GM19035 (cell line): ENCODE data around the gene PLA1A.
A peak's percentile ranks its signal among the peaks of the same experiment; 100 is the strongest.

Source experiments
- ATAC-seq: cut with Tn5 transposase; IDR thresholded peaks from one replicate; pipeline ENCODE4 v1.9.1; 2021; ENCODE audit not compliant: unreplicated experiment

The PLA1A gene

GRCh38 chr3:119604878-119605277 is 7.2 kb downstream of the PLA1A start:
- no peak for ATAC-seq

GRCh38 chr3:119608405-119609000 is 10.8 kb downstream of the PLA1A start:
- ATAC-seq = no peak

GRCh38 chr3:119609301-119609700 is 11.6 kb downstream of the PLA1A start:
- no peak for ATAC-seq

GRCh38 chr3:119611664-119612063 is 14.0 kb downstream of the PLA1A start:
- ATAC-seq = no peak

- peak; percentile 66 for ATAC-seq
These were observed 15.5 kb downstream of the PLA1A start for GRCh38 chr3:119613201-119613600.

- no peak for ATAC-seq
These were observed 16.2 kb downstream of the PLA1A start for GRCh38 chr3:119613872-119614271.

- no peak for ATAC-seq
These were observed 18.4 kb downstream of the PLA1A start for GRCh38 chr3:119616056-119616455.

- no peak for ATAC-seq
These were observed 21.4 kb downstream of the PLA1A start for GRCh38 chr3:119619094-119619493.

- no peak for ATAC-seq
These were observed 23.2 kb downstream of the PLA1A start for GRCh38 chr3:119620899-119621298.

- no peak for ATAC-seq
These were observed 26.5 kb downstream of the PLA1A start for GRCh38 chr3:119624002-119624720.

GRCh38 chr3:119625451-119626153 is 27.9 kb downstream of the PLA1A start:
- ATAC-seq = no peak

- no peak for ATAC-seq
These were observed 28.5 kb downstream of the PLA1A start for GRCh38 chr3:119626196-119626595.

- ATAC-seq = no peak
These were observed 29.8 kb downstream of the PLA1A start for GRCh38 chr3:119627461-119627860.

GRCh38 chr3:119628390-119628789 is 30.7 kb downstream of the PLA1A start:
- ATAC-seq = peak; percentile 62

- ATAC-seq = peak; percentile 35
These were observed 31.2 kb downstream of the PLA1A start for GRCh38 chr3:119628816-119629445.

GRCh38 chr3:119630128-119630879 is 32.6 kb downstream of the PLA1A start:
- no peak for ATAC-seq

- no peak for ATAC-seq
These were observed 33.2 kb downstream of the PLA1A start for GRCh38 chr3:119630880-119631329.

GRCh38 chr3:119631516-119631915 is 33.8 kb downstream of the PLA1A start:
- no peak for ATAC-seq

GRCh38 chr3:119632216-119632615 is 34.5 kb downstream of the PLA1A start:
- ATAC-seq = no peak

GRCh38 chr3:119632829-119633228 is 35.1 kb downstream of the PLA1A start:
- no peak for ATAC-seq

GRCh38 chr3:119635719-119636118 is 38.0 kb downstream of the PLA1A start:
- no peak for ATAC-seq
